Karpas-422 (cell line): Measurements from ENCODE around the gene PPP1R36. TPM values are rescaled to one million over a fixed set of nuclear protein-coding genes. Genes with fewer than 3 reads are reported as not detected.

ENCODE experiments used
- DNase-seq: peaks from one replicate; pipeline ENCODE4 v3.0.0-alpha.2; 2015
- H2AFZ ChIP-seq: fragments of 200-600 bp; sonication (generic); 2 replicates; pipeline ENCODE4 v1.6.1; 2014; ENCODE audit warnings: antibody characterized with exemption, low read length, mixed read lengths
- H3K27ac ChIP-seq: fragments of 200-600 bp; sonication (generic); 2 replicates; pipeline ENCODE4 v1.5.1; 2014; ENCODE audit warnings: mild to moderate bottlenecking, low read length, moderate library complexity
- H3K27me3 ChIP-seq: fragments of 200-600 bp; sonication (generic); 2 replicates; pipeline ENCODE4 v1.6.1; 2014; ENCODE audit warnings: low read length, mixed read lengths
- H3K36me3 ChIP-seq: fragments of 200-600 bp; sonication (generic); 2 replicates; pipeline ENCODE4 v1.6.1; 2014; ENCODE audit warnings: low read length, mixed read lengths; ENCODE audit not compliant: insufficient read depth
- H3K4me1 ChIP-seq: fragments of 200-600 bp; sonication (generic); 2 replicates; pipeline ENCODE4 v1.6.1; 2014; ENCODE audit warnings: mild to moderate bottlenecking, low read length, mixed read lengths
- H3K4me2 ChIP-seq: fragments of 200-600 bp; sonication (generic); 2 replicates; pipeline ENCODE4 v1.6.1; 2014; ENCODE audit warnings: low read length, low read depth, mild to moderate bottlenecking; ENCODE audit not compliant: poor library complexity, severe bottlenecking
- H3K4me3 ChIP-seq: fragments of 200-600 bp; sonication (generic); 2 replicates; pipeline ENCODE4 v1.5.1; 2014; ENCODE audit warnings: mild to moderate bottlenecking, antibody characterized with exemption, low read length, mixed read lengths
- H3K79me2 ChIP-seq: fragments of 200-600 bp; sonication (generic); 2 replicates; pipeline ENCODE4 v1.6.1; 2014; ENCODE audit warnings: mild to moderate bottlenecking, low read length, mixed read lengths
- H3K9ac ChIP-seq: fragments of 200-600 bp; sonication (generic); 2 replicates; pipeline ENCODE4 v1.6.0; 2014; ENCODE audit warnings: low read length
- H3K9me2 ChIP-seq: fragments of 200-600 bp; sonication (generic), shearing (Covaris generic); replicated peaks from 2 replicates; pipeline ENCODE4 v1.6.0; 2014; ENCODE audit warnings: mild to moderate bottlenecking, low read length, moderate library complexity; ENCODE audit not compliant: insufficient read depth
- H3K9me3 ChIP-seq: fragments of 300-700, 200-600 bp; sonication (generic); 2 replicates; pipeline ENCODE4 v1.6.1; 2014; ENCODE audit warnings: low read length, mixed read lengths
- H4K20me1 ChIP-seq: fragments of 200-600 bp; sonication (generic); 2 replicates; pipeline ENCODE4 v1.6.1; 2014; ENCODE audit warnings: mild to moderate bottlenecking, antibody characterized with exemption, low read length, low read depth; ENCODE audit not compliant: insufficient read depth
- total RNA-seq: library from RNA; depleted of rRNA; stranded (reverse); fragments of >200 nt; shearing (Covaris generic); gene quantifications from 2 replicates; pipeline ENCODE4 v1.2.3, GENCODE V29; 2014; ENCODE audit warnings: low replicate concordance; rRNA removed

PPP1R36 gene, protein sequence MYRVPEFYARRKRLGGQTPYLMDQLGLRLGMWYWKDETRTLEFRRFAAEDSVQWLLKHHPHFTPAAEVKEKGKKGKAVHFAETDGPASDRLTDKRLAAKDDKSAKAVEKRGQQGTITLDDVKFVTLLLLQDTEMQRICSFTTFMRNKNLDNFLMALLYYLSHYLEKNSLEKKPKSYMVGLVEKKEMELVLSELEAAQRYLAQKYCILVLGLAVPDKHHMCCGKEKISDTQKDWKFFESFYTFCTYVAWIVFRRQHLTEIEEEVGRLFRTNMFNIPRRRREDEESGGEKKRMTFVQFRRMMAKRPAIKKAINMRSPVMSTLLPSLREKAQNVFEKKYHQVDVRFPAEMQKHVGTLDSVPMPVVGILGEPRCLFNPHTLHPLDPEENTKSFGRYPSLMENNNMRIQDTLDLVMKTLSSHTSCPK
- 0.18 and 1.7 TPM in 2 replicates for total RNA-seq

DNA sequence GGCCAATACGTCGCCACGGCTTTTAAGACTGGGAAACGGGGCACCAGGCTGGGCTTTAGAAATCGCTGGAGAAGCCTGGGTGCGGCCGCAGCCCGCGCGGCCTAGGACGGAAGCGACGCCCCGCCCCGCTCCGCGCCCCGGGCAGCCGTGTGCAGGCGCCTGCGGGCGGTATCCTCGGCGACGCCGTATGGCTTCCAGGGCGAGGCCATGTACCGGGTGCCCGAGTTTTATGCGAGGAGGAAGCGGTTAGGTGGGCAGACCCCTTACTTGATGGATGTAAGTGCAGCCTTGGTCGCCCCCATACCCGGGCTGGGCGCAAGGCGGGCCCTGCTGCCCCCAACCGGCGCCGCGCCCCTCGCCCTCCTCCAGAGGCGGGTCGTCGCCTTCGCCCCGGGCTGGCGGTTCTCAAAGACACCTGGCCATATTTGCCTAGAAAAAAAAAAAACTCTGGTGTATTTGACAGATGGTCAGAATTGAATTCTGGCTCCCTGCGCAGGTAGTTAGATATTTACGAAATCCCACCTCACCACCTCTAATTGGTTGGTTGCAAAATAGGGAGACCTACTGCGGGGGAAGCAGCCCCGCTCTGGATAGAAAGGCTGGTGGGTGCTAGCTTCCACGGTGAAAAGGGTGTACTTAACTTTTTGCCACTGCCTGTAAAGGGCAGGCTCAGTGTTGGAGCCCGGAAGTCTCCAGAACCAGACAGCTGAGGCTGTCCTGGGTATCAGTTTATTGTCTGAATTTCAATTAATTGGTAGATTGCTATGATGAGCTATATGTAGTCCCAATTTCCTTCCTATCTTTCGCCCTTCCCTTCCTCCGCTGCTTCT, at the start of gene PPP1R36:
Gene PPP1R36 (plus strand): TSS at position 171 of the 830 bp plus-strand sequence. CDS start 37 bp downstream, at position 208.
- Histone ChIP-seq H3K4me1 (no peaks in the 10 kb centered on the region), H3K27ac (no peak within 1 kb of the TSS), H2AFZ (no peak within 1 kb of the TSS), H4K20me1 (no peaks in the 10 kb centered on the region), H3K36me3 (no peaks in the 10 kb centered on the region), H3K4me3 (no peak within 1 kb of the TSS), H3K9me3 (no peaks in the 10 kb centered on the region), H3K27me3 (no peaks in the 10 kb centered on the region), H3K9ac (no peak within 1 kb of the TSS), H3K4me2 (no peak within 1 kb of the TSS), H3K9me2 (no peaks in the 10 kb centered on the region), H3K79me2 (no peaks in the 10 kb centered on the region)
- DNase-seq: no peak

DNA sequence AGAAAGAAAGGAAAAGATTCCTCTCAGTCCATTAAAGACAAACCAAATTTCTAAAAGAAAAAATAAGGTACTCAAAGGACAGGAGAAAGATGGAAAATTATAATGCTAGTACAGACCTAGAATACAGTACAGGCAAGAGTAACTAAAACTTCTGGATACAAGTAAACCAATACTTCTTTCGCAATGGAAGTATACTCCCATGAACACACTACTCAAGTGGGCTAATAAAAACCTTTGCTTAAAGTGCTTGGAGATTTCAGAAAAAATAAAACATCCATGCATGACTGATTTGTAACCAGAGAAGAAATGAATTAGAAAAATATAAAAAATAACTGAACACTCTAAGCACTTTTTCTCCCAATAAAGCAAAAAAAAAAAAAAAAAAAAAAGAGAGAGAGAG, 49.7 kb upstream of the PPP1R36 start:
- Histone ChIP-seq H3K27me3 (no peaks in the 10 kb centered on the region), H4K20me1 (no peaks in the 10 kb centered on the region), H3K9ac (peak overlapping the region; percentile 9; the same call in 1 of the 2 replicates), H3K27ac (peak overlapping the region; percentile 29; the same call in 1 of the 2 replicates), H3K9me2 (no peaks in the 10 kb centered on the region), H3K9me3 (no peaks in the 10 kb centered on the region), H3K36me3 (peaks cover 16% of the 10 kb centered on the region), H3K4me1 (peaks cover 34% of the 10 kb centered on the region), H3K4me2 (peak overlapping the region; percentile 18), H3K79me2 (peaks cover 76% of the 10 kb centered on the region), H2AFZ (no peak overlapping the region), H3K4me3 (no peak overlapping the region)
- no peak for DNase-seq

DNA sequence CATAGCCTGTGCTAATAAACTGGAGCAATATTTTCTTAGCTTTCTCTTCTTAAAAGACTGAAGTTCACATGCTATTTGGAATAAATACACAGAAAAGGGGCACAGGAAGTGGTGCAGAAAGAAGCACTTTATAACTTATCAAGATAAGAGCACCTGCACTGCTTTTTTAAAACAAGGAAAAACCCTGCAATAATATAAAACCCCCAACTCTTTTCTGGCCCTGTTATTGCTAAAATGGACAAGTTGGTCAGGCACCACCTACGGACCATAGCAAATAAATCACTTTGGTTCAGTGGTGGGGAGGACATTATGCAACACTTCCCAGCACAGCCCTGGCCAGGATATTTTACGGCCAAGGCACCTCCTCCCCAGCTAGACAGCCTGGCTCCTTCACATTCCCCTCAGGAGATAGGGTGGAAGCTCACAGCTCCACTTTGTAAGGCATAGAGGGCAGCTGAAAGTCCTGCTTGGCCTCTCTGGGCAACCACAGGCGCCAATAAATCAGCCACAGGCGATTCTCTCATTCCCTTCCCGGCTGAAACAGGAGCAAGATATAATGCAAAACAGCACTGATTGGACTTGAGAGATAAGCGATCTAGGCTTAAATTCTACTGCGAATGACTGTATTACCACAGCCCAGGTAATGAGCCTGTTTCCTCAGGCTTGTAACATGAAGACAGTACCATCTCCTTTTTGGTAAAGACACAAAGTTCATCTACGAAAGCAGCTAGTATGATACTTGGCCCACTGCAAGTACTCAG, 48.2 kb upstream of the PPP1R36 start:
- Histone ChIP-seq H3K9me2 (no peaks in the 10 kb centered on the region), H3K27ac (peak overlapping the region; percentile 96), H3K4me1 (peaks cover 42% of the 10 kb centered on the region), H3K4me3 (peak overlapping the region; percentile 77), H3K36me3 (peaks cover 14% of the 10 kb centered on the region), H3K9ac (peak overlapping the region; percentile 97), H3K9me3 (no peaks in the 10 kb centered on the region), H2AFZ (no peak overlapping the region), H3K4me2 (peak overlapping the region; percentile 98), H4K20me1 (no peaks in the 10 kb centered on the region; the same call in 1 of the 2 replicates), H3K79me2 (peaks cover 79% of the 10 kb centered on the region), H3K27me3 (no peaks in the 10 kb centered on the region)
- peak; percentile 58 for DNase-seq

DNA sequence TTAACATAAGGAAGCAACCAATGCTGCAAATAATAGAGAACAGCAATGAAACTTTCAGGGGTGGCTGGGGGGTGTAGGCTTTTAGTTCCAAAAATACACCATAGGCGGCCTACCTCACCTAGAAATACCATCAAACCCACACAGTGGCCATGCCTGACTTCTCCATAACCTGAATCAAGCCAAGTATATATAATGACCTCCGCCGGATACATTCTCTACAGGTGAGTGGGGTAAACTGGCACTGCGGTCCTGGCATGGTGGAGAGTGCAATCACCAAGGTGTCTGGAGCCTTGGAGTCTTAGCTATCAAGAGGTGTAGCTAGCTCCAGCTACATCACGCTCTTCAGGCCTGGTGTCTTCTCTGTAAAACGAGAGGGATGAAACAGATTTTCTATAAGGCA, 47.3 kb upstream of the PPP1R36 start:
- peaks cover 51% of the 10 kb centered on the region for H3K4me1 ChIP-seq
- H3K79me2 ChIP-seq: peaks cover 79% of the 10 kb centered on the region
- peak; percentile 72 for DNase-seq
- H2AFZ ChIP-seq: no peak overlapping the region
- H3K27ac ChIP-seq: peak overlapping the region; percentile 96
- peak overlapping the region; percentile 98 for H3K4me2 ChIP-seq
- peaks cover 11% of the 10 kb centered on the region for H3K36me3 ChIP-seq
- no peaks in the 10 kb centered on the region for H3K27me3 ChIP-seq
- H3K9me2 ChIP-seq: no peaks in the 10 kb centered on the region
- H4K20me1 ChIP-seq: no peaks in the 10 kb centered on the region; the same call in 1 of the 2 replicates
- peak overlapping the region; percentile 97 for H3K9ac ChIP-seq
- H3K9me3 ChIP-seq: no peaks in the 10 kb centered on the region
- H3K4me3 ChIP-seq: peak overlapping the region; percentile 77

DNA sequence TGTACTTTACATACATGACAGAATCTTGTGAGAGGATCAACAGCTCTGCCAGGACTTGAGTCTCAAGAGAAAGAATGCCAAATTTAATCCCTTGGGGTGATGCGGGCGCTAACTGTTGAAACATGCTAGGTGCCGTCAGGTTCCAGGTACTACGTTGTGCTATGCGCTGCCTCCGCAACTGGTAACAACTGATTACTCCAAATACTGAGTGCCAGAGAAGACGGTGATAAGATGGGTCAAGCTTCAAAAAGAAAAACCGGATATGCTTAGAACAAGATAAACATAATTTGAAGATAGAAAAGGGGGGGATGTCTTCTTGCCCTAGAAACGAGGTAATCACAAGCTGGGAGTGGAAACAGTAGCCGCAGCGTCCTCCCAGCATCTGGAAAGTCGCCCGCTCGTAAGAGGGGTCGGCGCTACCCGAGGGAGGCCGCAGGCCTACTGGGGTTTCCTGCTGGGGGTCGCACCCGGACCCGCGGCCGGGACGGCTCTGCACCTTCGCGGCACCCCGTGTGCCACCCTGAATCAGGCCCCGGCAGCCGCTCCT, 46.8 kb upstream of the PPP1R36 start:
- peaks cover 79% of the 10 kb centered on the region for H3K79me2 ChIP-seq
- DNase-seq: peak; percentile 81

DNA sequence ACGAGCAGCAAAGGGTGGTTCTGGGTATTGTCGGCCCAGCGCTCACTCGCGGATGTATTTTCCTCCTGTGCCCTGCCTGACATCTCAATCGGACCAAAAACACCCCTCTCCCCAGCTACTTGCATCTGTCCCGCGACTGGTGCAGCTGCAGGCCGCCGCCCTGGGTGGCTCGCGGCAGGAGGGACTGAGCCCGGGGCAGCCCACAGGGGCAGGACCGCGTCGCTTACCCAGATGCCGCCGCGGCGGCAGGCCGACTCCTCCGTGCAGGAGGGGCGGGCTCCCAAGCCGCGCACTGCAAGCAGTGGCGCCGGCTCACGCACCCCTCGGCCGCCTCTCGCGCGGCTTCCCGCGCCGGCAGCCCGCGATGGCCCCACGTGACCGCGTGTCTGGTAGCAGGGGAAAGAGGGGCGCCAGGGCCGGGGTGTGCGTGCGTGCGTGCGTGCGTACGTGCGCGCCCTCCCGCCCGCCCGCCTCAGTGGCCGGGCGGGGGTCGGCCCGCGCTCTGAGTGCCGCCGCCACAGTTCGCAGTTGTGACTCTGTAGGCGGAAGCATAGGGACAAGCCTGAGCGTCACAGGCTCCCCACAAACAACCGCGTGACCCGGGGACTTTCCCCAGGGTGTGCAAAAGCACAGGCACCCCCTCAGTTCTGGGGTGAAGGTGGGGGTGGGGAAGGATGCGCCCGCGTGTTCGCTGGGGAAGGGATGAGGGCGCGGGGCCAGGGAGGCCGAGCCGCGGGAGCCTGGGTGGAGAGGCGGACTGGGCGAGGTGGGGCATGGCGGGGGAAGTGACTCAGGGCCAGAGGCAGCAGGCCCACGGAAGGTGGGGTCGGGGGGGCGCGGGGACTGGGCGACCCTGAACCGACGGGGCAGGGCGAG, 46.1 kb upstream of the PPP1R36 start, which contains the start of gene ZBTB25:
Gene ZBTB25 (minus strand): TSS at position 405 of the 876 bp plus-strand sequence. CDS start 13,305 bp downstream, outside the sequence.
- H3K9me2 ChIP-seq: no peaks in the 10 kb centered on the region
- peak within 1 kb of the TSS; percentile 77 for H3K4me3 ChIP-seq
- H4K20me1 ChIP-seq: no peaks in the 10 kb centered on the region; the same call in 1 of the 2 replicates
- H3K9me3 ChIP-seq: no peaks in the 10 kb centered on the region
- peak; percentile 99 for DNase-seq
- peak within 1 kb of the TSS; percentile 98 for H3K4me2 ChIP-seq
- H3K27ac ChIP-seq: peak within 1 kb of the TSS; percentile 96
- H3K4me1 ChIP-seq: peaks cover 59% of the 10 kb centered on the region
- peaks cover 11% of the 10 kb centered on the region for H3K36me3 ChIP-seq
- H3K9ac ChIP-seq: peak within 1 kb of the TSS; percentile 97
- H3K79me2 ChIP-seq: peaks cover 83% of the 10 kb centered on the region
- no peaks in the 10 kb centered on the region for H3K27me3 ChIP-seq
- H2AFZ ChIP-seq: peak within 1 kb of the TSS; percentile 27; the same call in 1 of the 2 replicates

More for the DNA sequence above, 46.8 kb upstream of the PPP1R36 start:
- peaks cover 11% of the 10 kb centered on the region for H3K36me3 ChIP-seq
- peak overlapping the region; percentile 77 for H3K4me3 ChIP-seq
- no peaks in the 10 kb centered on the region; the same call in 1 of the 2 replicates for H4K20me1 ChIP-seq
- peak overlapping the region; percentile 98 for H3K4me2 ChIP-seq
- H3K4me1 ChIP-seq: peaks cover 52% of the 10 kb centered on the region
- no peaks in the 10 kb centered on the region for H3K27me3 ChIP-seq
- peak overlapping the region; percentile 27; the same call in 1 of the 2 replicates for H2AFZ ChIP-seq
- H3K9ac ChIP-seq: peak overlapping the region; percentile 97
- H3K9me2 ChIP-seq: no peaks in the 10 kb centered on the region
- H3K27ac ChIP-seq: peak overlapping the region; percentile 96
- H3K9me3 ChIP-seq: no peaks in the 10 kb centered on the region
